ACC112 (cell line): ENCODE results near the gene SIRPB2.
"Not testable (repeated sequence)": the region's sequence is repeated elsewhere in the genome, so short reads cannot be mapped to it uniquely, and the experiment has no call there.

Source experiments
- H2AFZ ChIP-seq: fragments of 200-600 bp; sonication (generic); one replicate; pipeline ENCODE4 v1.6.0; 2017; ENCODE audit warnings: antibody characterized with exemption, low read length; ENCODE audit not compliant: unreplicated experiment
- H3K27ac ChIP-seq: fragments of 200-600 bp; sonication (generic); 2 replicates; pipeline ENCODE4 v1.5.1; 2014; ENCODE audit warnings: low read depth, mild to moderate bottlenecking, antibody characterized with exemption, low read length, moderate library complexity
- H3K27me3 ChIP-seq: fragments of 200-600 bp; sonication (generic); 2 replicates; pipeline ENCODE4 v1.6.1; 2014; ENCODE audit warnings: mild to moderate bottlenecking, antibody characterized with exemption, low read length, moderate library complexity, mixed read lengths; ENCODE audit not compliant: insufficient read depth
- H3K36me3 ChIP-seq: fragments of 200-600 bp; sonication (generic); 2 replicates; pipeline ENCODE4 v1.6.1; 2016; ENCODE audit warnings: mild to moderate bottlenecking, antibody characterized with exemption, low read length, moderate library complexity, mixed read lengths; ENCODE audit not compliant: insufficient read depth
- H3K4me1 ChIP-seq: fragments of 200-600 bp; sonication (generic); one replicate; pipeline ENCODE4 v1.6.1; 2016; ENCODE audit warnings: low read length, mixed read lengths; ENCODE audit not compliant: insufficient read depth, unreplicated experiment, control insufficient read depth
- H3K4me3 ChIP-seq: fragments of 200-600 bp; sonication (generic); 2 replicates; pipeline ENCODE4 v1.5.1; 2014; ENCODE audit warnings: mild to moderate bottlenecking, low read depth, low read length
- H3K79me2 ChIP-seq: fragments of 200-600 bp; sonication (generic); one replicate; pipeline ENCODE4 v1.6.0; 2016; ENCODE audit warnings: low read length; ENCODE audit not compliant: control insufficient read depth, unreplicated experiment, insufficient read depth

SIRPB2 gene

DNA sequence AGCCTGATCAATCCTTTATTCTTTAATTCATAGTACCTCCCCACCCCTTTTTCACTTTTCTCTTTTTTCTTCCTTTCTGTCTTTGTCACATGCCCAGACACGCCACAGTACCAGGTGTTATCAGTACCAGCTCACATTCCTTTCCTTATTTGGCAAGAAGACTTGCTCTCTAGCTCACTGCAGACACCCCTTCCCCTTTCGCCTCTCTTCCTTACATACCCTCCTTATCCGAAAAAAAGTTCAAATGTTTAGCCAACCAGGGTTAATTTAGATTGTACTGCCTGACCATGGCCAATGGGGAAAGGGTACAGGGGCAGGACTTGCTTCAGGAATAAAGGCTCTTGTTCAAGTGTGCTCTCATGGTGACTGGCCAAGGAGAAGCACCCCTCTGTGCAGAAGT lies 9.3 kb upstream of the SIRPB2 start:
- no peaks in the 10 kb centered on the region for H3K79me2 ChIP-seq
- H3K27me3 ChIP-seq = peaks cover 13% of the 10 kb centered on the region; the same call in 1 of the 2 replicates
- no peak overlapping the region for H3K27ac ChIP-seq
- H3K4me3 ChIP-seq = no peak overlapping the region
- H3K4me1 ChIP-seq = peaks cover 5% of the 10 kb centered on the region
- H2AFZ ChIP-seq = no peak overlapping the region
- no peaks in the 10 kb centered on the region for H3K36me3 ChIP-seq

DNA sequence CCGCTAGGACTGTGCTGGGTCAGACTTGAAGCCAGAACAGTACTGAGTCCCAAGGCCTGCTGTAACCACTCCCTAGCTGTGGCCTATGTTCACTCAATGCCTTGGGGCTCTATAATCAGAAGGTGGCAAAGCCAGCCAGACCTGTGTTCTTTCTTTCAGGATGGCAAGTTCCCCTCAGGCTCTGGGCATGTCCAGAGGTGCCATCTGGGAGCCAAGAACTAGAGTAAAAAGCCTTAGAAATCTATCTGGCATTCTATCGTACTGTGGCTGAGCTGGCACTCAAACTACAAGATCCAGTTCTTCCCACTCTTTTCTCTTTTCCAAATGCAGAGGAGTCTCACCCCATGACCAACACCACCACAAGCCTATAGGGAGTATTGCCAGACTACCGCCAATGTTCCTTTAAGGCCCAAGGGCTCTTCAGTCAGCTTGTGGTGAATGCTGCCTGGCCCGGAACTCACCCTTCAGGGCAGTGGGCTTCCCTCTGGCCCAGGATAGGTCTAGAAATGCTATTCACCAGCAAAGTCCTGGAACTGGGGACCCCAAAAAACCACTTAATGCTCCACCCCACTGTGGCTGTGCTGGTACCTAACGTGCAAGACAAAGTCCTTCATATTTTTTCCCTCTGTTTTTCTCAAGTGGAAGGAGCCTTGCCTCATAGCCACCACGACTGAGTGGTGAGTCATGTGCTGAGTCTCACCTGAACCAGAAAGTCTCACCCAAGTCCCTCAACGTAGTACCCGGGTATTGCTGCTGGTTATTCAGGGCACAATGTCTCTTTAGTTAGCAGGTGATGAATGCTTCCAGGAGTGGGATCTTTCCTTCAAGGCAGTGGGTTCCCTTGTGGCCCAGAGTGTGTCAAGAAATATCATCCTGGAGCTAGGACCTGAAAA lies 8.6 kb upstream of the SIRPB2 start:
- no peaks in the 10 kb centered on the region for H3K4me1 ChIP-seq
- no peaks in the 10 kb centered on the region for H3K79me2 ChIP-seq
- no peak overlapping the region for H3K4me3 ChIP-seq
- H2AFZ ChIP-seq = no peak overlapping the region
- H3K27me3 ChIP-seq = peaks cover 20% of the 10 kb centered on the region; the same call in 1 of the 2 replicates
- no peaks in the 10 kb centered on the region for H3K36me3 ChIP-seq
- H3K27ac ChIP-seq = no peak overlapping the region

DNA sequence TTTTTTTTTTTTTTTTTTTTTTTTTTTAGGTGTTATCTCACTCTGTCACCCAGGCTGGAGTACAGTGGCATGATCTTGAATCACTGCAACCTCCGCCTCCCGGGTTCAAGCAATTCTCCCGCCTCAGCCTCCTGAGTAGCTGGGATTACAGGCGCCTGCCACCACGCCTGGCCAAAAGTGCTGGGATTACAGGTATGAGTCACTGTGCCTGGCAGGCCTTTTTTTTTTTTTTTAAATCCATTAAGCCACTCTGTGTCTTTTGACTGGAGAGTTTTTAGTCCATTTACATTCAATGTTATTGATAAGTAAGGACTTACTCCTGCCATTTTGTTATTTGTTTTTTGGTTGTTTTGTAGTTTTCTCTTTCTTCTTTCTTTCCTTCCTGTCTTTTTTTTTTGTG lies 6.2 kb upstream of the SIRPB2 start:
- peaks cover 24% of the 10 kb centered on the region; the same call in 1 of the 2 replicates for H3K27me3 ChIP-seq
- H2AFZ ChIP-seq, H3K4me3 ChIP-seq, H3K36me3 ChIP-seq, H3K79me2 ChIP-seq, H3K4me1 ChIP-seq, H3K27ac ChIP-seq: not testable (repeated sequence)

DNA sequence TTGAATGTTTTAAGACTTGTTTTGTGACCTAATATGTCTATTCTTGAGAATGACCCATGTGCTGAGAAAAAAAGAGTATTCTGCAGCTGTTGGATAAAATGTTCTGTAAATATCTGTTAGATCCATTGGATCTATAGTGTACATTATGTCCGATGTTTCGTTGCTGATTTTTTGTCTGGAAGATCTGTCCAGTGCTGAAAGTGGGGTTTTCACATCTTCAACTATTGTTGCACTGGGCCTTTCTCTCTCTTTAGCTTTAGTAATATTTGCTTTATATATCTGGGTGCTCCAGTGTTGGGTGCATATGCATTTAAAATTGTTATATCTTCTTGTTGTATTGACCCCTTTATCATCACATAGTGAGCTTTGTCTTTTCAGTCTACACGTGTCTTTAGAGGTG lies 5.7 kb upstream of the SIRPB2 start:
- Histone ChIP-seq H3K4me1 (no peaks in the 10 kb centered on the region), H2AFZ (no peak overlapping the region)

DNA sequence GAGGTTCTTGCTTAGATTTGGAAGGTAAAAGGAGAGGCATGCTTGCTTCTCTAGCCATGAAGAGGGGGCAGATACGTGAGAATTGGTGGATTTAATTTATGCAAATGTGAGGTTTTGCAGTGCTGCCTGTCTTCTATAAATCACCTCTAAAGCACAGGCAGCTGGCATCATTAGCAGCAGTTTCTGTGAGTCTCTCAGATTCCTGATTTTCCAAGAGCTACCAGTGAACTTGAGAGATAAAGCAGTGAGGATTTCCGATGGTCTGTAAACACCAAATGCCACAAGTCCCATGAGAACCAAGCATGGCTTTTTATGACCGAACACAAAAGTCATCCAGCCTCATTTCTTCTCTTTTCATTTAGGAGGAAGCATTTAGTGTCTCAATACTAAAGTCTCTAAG lies 3.2 kb upstream of the SIRPB2 start:
- no peak overlapping the region for H3K4me3 ChIP-seq
- H3K79me2 ChIP-seq = no peaks in the 10 kb centered on the region
- H3K4me1 ChIP-seq = peaks cover 7% of the 10 kb centered on the region
- no peak overlapping the region for H2AFZ ChIP-seq
- H3K27ac ChIP-seq = no peak overlapping the region
- H3K27me3 ChIP-seq = peaks cover 18% of the 10 kb centered on the region; the same call in 1 of the 2 replicates
- H3K36me3 ChIP-seq = no peaks in the 10 kb centered on the region

More for the DNA sequence above, 5.7 kb upstream of the SIRPB2 start:
- no peak overlapping the region for H3K27ac ChIP-seq
- peaks cover 21% of the 10 kb centered on the region; the same call in 1 of the 2 replicates for H3K27me3 ChIP-seq
- no peak overlapping the region for H3K4me3 ChIP-seq
- no peaks in the 10 kb centered on the region for H3K79me2 ChIP-seq
- H3K36me3 ChIP-seq = no peaks in the 10 kb centered on the region

DNA sequence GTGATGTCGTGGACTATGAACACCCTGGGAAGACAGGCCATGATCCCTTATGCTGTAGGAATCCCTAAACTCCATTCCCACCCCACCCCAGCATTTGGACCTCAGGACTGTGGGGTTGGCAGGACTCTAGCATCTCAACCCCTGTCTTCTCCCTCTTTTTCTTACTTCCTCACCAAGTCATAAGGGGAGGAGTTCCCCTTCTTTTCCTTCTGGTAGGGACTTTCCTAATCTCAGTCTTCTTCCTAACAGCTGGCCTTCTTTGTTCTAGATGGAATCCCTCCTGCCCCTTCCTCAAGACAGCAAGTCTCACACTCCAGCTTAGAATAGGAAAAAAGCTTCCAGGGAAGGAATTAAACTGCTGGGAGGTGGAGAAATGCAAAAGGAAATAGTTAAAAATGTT lies 2.3 kb upstream of the SIRPB2 start:
- Histone ChIP-seq H3K27me3 (peaks cover 18% of the 10 kb centered on the region; the same call in 1 of the 2 replicates), H3K27ac (no peak overlapping the region), H3K79me2 (no peaks in the 10 kb centered on the region), H2AFZ (no peak overlapping the region), H3K4me3 (no peak overlapping the region), H3K36me3 (no peaks in the 10 kb centered on the region), H3K4me1 (peaks cover 11% of the 10 kb centered on the region)

DNA sequence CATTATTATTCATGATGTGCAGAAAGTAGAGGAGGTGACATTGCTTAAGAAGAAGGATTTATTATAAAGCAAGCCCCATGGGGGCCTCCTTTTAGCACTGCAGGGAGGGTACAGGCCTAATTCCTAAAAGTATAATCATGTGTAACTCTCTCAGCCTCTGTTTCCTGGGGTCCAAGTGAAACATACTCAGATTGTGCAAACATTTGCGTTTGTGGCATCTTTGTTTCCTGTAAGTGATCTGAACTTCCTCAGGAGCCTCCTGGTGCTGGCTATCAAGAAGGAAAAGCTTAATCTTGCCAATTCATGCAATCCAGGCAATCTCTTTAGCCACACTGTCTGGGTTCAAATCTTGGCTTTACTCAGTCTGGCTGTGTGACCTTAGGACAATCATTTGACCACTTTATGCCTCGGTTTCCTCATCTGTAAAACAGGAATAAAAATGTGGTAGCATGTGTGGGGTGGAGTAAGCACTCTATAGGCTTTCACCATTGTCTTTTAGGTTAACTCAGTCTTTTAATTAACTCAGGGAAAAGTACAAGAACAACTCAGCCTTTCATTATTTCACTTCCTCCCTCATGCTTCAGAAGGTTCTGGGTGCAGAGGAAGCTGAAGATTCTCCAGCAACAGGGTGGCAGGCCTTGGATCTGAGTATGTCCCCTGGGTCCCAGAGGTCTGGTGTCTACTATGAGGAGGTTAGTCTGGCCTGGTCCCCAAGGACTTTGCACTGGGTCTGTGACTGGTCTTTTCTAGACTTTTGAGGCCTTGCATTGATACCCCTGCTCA lies 831 bp upstream of the SIRPB2 start:
- H2AFZ ChIP-seq = no peak overlapping the region
- no peaks in the 10 kb centered on the region for H3K36me3 ChIP-seq
- H3K79me2 ChIP-seq = no peaks in the 10 kb centered on the region
- no peak overlapping the region for H3K27ac ChIP-seq
- H3K27me3 ChIP-seq = peaks cover 18% of the 10 kb centered on the region; the same call in 1 of the 2 replicates
- H3K4me3 ChIP-seq = no peak overlapping the region
- H3K4me1 ChIP-seq = peaks cover 11% of the 10 kb centered on the region

DNA sequence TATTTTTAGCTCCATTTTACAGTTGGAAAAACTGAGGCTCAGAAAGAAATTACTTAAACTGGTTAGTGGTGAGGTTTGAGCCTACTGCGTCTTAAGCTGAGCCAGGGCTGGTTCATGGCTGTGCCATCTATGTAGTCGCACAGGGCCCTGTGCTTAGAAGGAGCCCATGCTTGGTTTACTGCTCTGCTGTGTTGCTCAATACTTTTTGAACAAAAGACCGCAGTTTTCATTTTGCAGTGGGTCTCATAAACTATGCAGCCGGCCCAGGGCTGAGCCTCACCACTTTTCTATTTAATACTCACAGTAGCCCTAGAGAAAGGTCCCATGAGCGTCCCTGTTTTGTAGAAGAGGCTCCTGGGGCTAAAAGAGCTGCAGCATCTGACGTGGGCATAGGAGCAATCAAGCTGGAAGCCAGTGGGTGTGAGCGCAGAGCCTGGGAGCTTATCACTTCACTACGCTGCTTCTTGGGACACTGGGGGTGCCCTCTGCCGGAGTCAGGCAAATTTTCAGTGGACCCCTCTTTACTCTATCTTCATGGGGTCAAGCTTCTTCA lies 501 bp downstream of the SIRPB2 start:
- no peak overlapping the region for H3K27ac ChIP-seq
- peaks cover 11% of the 10 kb centered on the region for H3K4me1 ChIP-seq
- H3K27me3 ChIP-seq = peaks cover 16% of the 10 kb centered on the region; the same call in 1 of the 2 replicates

DNA sequence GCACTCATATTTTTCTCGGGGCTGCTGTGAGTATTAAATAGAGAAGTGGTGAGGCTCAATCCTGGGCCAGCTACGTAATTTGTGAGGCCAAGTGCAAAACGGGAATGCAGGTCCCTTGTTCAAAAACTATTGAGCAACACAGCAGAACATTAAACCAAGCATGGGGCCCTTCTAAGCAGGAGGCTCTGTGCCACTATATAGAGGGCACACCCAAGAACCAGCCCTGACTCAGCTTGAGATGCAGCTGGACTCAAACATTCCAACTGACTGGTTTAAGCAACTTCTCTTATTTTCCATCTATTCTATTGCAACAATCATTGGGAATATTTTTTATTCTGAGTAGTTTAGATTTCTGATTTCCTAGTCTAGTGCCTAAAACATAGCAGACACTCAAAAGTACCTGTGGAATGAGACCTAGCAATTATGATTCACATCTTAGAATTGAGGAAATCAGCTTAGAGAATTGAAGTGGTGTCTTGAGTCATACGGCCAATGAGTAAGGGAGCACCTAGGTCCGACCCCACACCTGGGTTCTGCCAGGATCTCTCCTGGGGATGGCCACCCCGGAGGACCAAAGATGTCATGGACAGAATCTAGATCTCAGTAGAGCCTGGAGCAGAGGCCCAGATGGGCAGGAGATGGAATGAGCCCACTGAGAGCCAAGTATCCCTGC lies 1.3 kb downstream of the SIRPB2 start:
- Histone ChIP-seq H2AFZ (no peak overlapping the region), H3K4me1 (peaks cover 12% of the 10 kb centered on the region), H3K27me3 (peaks cover 8% of the 10 kb centered on the region; the same call in 1 of the 2 replicates), H3K4me3 (no peak overlapping the region), H3K36me3 (no peaks in the 10 kb centered on the region), H3K27ac (peak overlapping the region; percentile 31; the same call in 1 of the 2 replicates), H3K79me2 (no peaks in the 10 kb centered on the region)

More for the DNA sequence above, 501 bp downstream of the SIRPB2 start:
- no peak overlapping the region for H3K4me3 ChIP-seq
- H3K79me2 ChIP-seq = no peaks in the 10 kb centered on the region
- H2AFZ ChIP-seq = no peak overlapping the region
- H3K36me3 ChIP-seq = no peaks in the 10 kb centered on the region

DNA sequence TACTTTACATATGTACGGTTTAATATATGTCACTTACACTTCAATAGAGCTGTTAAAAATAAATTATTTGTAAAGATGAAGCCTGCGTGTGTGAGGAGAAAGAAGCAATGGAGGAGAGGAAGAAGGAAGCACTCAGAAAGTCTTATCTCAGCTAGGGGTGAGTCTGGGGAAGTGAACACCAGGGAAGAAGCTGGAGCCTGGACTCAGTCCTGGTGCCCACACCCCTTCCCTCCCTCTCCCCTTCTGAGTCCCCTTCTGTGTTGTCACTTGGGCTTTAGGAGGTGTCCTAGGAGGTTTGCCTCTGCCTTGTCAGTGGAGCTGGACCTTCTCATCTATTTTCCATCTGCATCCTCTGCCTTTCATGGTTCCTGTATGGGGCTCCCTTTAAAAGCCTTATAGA lies 1.9 kb downstream of the SIRPB2 start:
- Histone ChIP-seq H3K4me3 (no peak overlapping the region), H3K36me3 (no peaks in the 10 kb centered on the region), H3K79me2 (no peaks in the 10 kb centered on the region), H3K4me1 (peaks cover 16% of the 10 kb centered on the region), H3K27ac (peak overlapping the region; percentile 31; the same call in 1 of the 2 replicates), H3K27me3 (0 out of 2 replicates have a peak, but pooled peaks cover 4% of the 10 kb centered on the region), H2AFZ (no peak overlapping the region)
